ENCODE results near the gene VAMP3.
A peak's percentile ranks its signal among the peaks of the same experiment; 100 is the strongest.

Gene VAMP3

GRCh38 chr1:7821282-7821681 is 50.2 kb downstream of the VAMP3 start:
- no peak for DNase-seq

- DNase-seq, result no peak
Measured at GRCh38 chr1:7824701-7825100, 53.6 kb downstream of the VAMP3 start.

- DNase-seq, result no peak
Measured at GRCh38 chr1:7826363-7826762, 55.3 kb downstream of the VAMP3 start.

DNA sequence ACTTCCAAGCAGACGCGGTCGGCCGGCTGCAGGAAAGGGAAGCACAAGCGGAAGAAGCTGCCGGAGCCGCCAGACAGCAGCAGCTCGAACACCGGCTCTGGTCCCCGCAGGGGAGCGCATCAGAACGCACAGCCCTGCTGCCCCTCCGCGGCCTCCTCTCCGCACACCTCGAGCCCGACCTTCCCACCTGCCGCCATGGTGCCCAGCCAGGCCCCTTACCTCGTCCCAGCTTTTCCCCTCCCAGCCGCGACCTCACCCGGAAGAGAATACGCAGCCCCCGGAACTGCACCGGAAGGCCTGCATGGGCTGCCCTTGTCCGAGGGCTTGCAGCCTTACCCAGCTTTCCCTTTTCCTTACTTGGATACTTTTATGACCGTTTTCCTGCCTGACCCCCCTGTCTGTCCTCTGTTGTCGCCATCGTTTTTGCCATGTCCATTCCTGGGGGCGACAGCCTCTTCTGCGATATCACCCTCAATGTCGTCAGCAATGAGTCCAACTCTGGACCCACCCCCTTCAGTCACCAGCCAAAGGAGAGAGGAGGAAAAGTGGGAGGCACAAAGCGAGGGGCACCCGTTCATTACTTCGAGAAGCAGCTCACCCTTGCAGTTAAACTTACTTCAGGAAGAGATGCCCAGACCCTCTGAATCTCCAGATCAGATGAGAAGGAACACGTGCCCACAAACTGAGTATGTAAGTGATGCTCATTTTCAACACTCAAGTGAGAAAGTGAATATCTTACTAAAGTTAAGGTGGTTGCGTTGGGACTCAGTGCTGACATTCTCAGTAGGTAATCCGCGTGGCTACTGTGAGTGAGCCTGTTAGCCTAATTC is 56.2 kb downstream of the VAMP3 start:
- DNase-seq, result peak; percentile 30

Measured in right hindlimb (tissue), 1 donor.